A549 (cell line): ENCODE data around the gene TRIM7.

Experiments
- EP300 ChIP-seq, 2 experiments: fragments of >200 bp; sonication (Bioruptor Twin); formaldehyde crosslinking; IDR thresholded peaks; 2 replicates in 1 of 2; 3 replicates in 1 of 2; pipeline ENCODE4 v1.6.1; 2016 to 2017
- MAZ ChIP-seq: fragments of 150-350 bp; IDR thresholded peaks from 2 replicates; pipeline ENCODE4 v1.6.1; 2014; ENCODE audit warnings: antibody characterized with exemption, low read depth, low read length, borderline replicate concordance
- TF ChIP-seq, protein P1 (sequence below): fragments of >200 bp; sonication (Bioruptor Twin); formaldehyde crosslinking; IDR thresholded peaks from 3 replicates; pipeline ENCODE4 v1.5.1; 2016
- TF ChIP-seq, protein P2 (sequence below): fragments of 200-600 bp; sonication (generic); IDR thresholded peaks from 2 replicates; pipeline ENCODE4 v1.6.1; 2016; ENCODE audit warnings: antibody characterized with exemption, mild to moderate bottlenecking, moderate library complexity

- TF ChIP-seq, protein P1, sequence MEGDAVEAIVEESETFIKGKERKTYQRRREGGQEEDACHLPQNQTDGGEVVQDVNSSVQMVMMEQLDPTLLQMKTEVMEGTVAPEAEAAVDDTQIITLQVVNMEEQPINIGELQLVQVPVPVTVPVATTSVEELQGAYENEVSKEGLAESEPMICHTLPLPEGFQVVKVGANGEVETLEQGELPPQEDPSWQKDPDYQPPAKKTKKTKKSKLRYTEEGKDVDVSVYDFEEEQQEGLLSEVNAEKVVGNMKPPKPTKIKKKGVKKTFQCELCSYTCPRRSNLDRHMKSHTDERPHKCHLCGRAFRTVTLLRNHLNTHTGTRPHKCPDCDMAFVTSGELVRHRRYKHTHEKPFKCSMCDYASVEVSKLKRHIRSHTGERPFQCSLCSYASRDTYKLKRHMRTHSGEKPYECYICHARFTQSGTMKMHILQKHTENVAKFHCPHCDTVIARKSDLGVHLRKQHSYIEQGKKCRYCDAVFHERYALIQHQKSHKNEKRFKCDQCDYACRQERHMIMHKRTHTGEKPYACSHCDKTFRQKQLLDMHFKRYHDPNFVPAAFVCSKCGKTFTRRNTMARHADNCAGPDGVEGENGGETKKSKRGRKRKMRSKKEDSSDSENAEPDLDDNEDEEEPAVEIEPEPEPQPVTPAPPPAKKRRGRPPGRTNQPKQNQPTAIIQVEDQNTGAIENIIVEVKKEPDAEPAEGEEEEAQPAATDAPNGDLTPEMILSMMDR: no peak
- TF ChIP-seq EP300 (IDR thresholded peaks at IDR 0.05): no peak
- TF ChIP-seq MAZ: no peak
- TF ChIP-seq, protein P2, sequence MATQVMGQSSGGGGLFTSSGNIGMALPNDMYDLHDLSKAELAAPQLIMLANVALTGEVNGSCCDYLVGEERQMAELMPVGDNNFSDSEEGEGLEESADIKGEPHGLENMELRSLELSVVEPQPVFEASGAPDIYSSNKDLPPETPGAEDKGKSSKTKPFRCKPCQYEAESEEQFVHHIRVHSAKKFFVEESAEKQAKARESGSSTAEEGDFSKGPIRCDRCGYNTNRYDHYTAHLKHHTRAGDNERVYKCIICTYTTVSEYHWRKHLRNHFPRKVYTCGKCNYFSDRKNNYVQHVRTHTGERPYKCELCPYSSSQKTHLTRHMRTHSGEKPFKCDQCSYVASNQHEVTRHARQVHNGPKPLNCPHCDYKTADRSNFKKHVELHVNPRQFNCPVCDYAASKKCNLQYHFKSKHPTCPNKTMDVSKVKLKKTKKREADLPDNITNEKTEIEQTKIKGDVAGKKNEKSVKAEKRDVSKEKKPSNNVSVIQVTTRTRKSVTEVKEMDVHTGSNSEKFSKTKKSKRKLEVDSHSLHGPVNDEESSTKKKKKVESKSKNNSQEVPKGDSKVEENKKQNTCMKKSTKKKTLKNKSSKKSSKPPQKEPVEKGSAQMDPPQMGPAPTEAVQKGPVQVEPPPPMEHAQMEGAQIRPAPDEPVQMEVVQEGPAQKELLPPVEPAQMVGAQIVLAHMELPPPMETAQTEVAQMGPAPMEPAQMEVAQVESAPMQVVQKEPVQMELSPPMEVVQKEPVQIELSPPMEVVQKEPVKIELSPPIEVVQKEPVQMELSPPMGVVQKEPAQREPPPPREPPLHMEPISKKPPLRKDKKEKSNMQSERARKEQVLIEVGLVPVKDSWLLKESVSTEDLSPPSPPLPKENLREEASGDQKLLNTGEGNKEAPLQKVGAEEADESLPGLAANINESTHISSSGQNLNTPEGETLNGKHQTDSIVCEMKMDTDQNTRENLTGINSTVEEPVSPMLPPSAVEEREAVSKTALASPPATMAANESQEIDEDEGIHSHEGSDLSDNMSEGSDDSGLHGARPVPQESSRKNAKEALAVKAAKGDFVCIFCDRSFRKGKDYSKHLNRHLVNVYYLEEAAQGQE: no peak
These were observed 7.1 kb upstream of the TRIM7 start for GRCh38 chr5:181212080-181212479.
